GM12872 (cell line): ENCODE measurements around the gene NAP1L4.

Experiments used
- TF ChIP-seq, protein P1 (sequence below): IDR thresholded peaks from 3 replicates; pipeline ENCODE4 v1.5.1; 2011; ENCODE audit warnings: low read depth, mild to moderate bottlenecking, low read length, moderate library complexity; ENCODE audit not compliant: insufficient read depth

The NAP1L4 gene

GRCh38 chr11:2951231-2952110, 40.7 kb downstream of the NAP1L4 start:
- TF ChIP-seq, protein P1, sequence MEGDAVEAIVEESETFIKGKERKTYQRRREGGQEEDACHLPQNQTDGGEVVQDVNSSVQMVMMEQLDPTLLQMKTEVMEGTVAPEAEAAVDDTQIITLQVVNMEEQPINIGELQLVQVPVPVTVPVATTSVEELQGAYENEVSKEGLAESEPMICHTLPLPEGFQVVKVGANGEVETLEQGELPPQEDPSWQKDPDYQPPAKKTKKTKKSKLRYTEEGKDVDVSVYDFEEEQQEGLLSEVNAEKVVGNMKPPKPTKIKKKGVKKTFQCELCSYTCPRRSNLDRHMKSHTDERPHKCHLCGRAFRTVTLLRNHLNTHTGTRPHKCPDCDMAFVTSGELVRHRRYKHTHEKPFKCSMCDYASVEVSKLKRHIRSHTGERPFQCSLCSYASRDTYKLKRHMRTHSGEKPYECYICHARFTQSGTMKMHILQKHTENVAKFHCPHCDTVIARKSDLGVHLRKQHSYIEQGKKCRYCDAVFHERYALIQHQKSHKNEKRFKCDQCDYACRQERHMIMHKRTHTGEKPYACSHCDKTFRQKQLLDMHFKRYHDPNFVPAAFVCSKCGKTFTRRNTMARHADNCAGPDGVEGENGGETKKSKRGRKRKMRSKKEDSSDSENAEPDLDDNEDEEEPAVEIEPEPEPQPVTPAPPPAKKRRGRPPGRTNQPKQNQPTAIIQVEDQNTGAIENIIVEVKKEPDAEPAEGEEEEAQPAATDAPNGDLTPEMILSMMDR: no peak

- TF ChIP-seq, protein P1: no peak
These were observed 41.3 kb downstream of the NAP1L4 start for GRCh38 chr11:2950825-2951224.

- TF ChIP-seq, protein P1: no peak
These were observed 42.2 kb downstream of the NAP1L4 start for GRCh38 chr11:2949920-2950319.

GRCh38 chr11:2947744-2948143, 44.4 kb downstream of the NAP1L4 start:
- TF ChIP-seq, protein P1: no peak

DNA sequence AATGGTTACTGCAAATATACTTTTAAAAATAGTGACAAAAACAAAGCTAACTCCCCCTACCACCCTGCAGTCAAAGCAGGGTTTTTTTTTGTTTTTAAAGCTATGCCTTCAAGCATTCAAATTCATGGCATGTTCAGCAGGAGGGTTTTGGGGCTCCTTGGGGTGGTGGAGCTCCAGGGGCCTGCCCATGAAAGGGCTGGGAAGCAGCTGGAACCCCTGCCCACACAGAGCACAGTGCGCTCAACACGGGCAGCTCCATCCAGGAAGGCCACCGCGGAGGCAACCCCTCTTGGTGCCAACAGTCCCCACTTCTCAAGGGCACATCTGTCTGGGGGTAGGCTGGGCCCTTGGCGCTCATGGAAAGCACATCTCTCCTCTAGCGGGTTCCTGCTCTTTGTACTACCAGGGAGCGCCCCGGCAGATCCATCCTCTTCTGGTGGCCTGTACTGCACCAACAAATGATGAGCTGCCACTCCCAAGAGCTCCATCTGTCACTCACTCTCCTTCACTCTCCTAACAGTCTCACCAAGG, 46.3 kb downstream of the NAP1L4 start:
- TF ChIP-seq, protein P1: no peak

GRCh38 chr11:2945031-2945756, 46.9 kb downstream of the NAP1L4 start:
- TF ChIP-seq, protein P1: no peak

DNA sequence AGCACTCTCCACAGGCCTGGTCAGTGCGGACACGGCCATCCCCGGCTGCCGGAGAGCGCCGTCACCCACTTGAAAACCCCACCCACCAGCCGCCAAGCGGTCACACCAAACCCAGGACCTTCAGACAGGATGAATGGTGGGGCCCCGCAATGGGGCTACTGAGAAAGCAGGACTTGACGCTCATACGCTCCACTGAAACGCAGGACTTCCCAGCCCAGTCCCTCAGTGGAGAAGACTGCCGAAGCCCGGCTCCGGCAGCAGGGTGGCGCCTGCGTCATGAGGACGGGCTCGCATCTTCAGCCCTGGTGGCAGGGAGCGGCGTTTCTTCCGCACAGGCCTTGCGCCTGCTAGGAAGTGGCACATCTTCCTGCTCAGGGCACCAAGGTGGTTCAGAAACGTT, 47.6 kb downstream of the NAP1L4 start:
- TF ChIP-seq, protein P1: no peak
